Measurements from ENCODE around the gene PAPOLB. TPM values are rescaled to one million over a fixed set of nuclear protein-coding genes. Genes with fewer than 3 reads are reported as not detected.

Gene PAPOLB
- total and polyA plus RNA-seq, 10 of the 15 experiments (the other 5 are each of a cell fraction or from before 2014, with no cell fraction given), result 0.01 TPM; not detected in 9

DNA sequence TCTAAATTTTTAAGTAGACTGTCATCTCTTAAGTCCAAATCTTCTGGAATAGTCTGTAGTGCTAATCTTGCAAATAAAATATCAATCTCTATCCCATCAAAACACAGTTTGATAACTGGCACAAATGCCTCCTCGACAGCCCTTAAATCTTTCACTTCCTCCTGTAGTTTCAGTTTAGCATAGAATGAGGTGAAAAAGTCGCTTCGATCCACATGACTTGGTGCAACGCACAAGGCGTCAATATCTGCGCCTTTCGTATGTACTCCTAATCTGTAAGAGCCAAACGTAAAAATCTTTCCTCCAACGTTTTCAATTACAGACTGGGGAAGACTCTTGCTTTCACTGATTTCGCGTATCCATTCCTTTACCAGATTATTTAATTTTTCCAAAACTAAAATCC lies 603 bp downstream of the PAPOLB start:
- Histone ChIP-seq H3K79me2 (ENCODE audit: control insufficient read depth, insufficient read depth, low read length) (no peaks in the 10 kb centered on the region), H3K9ac (ENCODE audit: control insufficient read depth, insufficient read depth, low read length) (no peak overlapping the region), H3K4me1 (ENCODE audit: control insufficient read depth, insufficient read depth, low read length) (no peaks in the 10 kb centered on the region), H3K9me3 (replicated peaks; ENCODE audit: control insufficient read depth, insufficient read depth, low read length) (no peaks in the 10 kb centered on the region; the same call in 2 of the 3 replicates), H3K27ac (ENCODE audit: control insufficient read depth, insufficient read depth) (no peak overlapping the region), H3K4me3 (no peak overlapping the region), H3K36me3 (ENCODE audit: control insufficient read depth in 2 of 2, insufficient read depth in 2 of 2, low read length in 1 of 2) (no peaks in the 10 kb centered on the region), H4K20me1 (ENCODE audit: control insufficient read depth, insufficient read depth) (no peaks in the 10 kb centered on the region), H2AFZ (ENCODE audit: control insufficient read depth, low read depth, low read length) (no peak overlapping the region), H3K4me2 (ENCODE audit: control insufficient read depth, insufficient read depth) (0 out of 2 replicates have a peak overlapping the region, but pooled peaks have one; percentile 22), H3K27me3 (replicated peaks in 1 of 2; ENCODE audit: control insufficient read depth in 2 of 2, insufficient read depth in 2 of 2, low read length in 1 of 2) (peaks cover 0 to 2% of the 10 kb centered on the region in 2 experiments; a peak in 2 of 4 replicates)
- FAIRE-seq (no peak), DNase-seq (ENCODE audit: low read depth, low spot score) (no peak), ATAC-seq (0 out of 3 replicates have a peak, but pooled peaks have one; percentile 40)
- TF ChIP-seq SPI1 (IDR thresholded peaks at IDR 0.05; ENCODE audit: borderline replicate concordance, insufficient read depth, low read depth, low read length) (peak; percentile 46; the same call in 1 of the 2 replicates), SIN3A (IDR thresholded peaks at IDR 0.05; ENCODE audit: low read depth, low read length) (no peak)
- BruUV-seq (replicated peaks), result no TSS peak
- WGBS (ENCODE audit: insufficient coverage, insufficient replicate concordance, low lambda C conversion rate, missing lambda C conversion rate), result 26% methylated on average over 11 of the region's 11 CpGs
- intact Hi-C loops (cut with micrococcal nuclease; ENCODE audit: unreplicated experiment), result no loop called here
- ChIA-PET RAD21 (ENCODE audit: unreplicated experiment) (no interaction called here), SMC1A (ENCODE audit: uncharacterized antibody, unreplicated experiment) (no interaction called here), POLR2A (no interaction called here), CTCF (no interaction called here)
- in situ Hi-C loops (cut with MboI), result no loop called here

DNA sequence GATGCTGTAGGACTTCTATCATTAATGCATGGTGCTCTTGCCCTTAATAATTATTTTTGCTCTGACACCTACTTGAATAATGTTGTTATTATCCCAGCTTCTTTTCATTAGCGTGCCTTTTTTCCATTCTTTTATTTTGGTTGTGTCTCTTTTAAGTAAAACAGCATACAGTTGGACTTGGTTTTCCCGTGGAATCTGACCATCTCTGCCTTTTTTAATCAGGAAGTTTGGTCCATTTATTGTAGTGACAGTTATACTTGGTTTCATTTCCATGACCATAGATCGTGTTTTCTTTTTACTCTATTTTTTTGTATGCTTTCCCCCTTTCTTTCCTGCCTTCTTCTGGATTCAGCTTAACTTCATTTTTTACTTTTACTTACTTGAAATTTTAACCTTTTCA lies 4.6 kb downstream of the PAPOLB start:
- H3K27ac ChIP-seq (ENCODE audit: control insufficient read depth, insufficient read depth), result no peak overlapping the region
- POLR2A ChIA-PET, result no interaction called here
- no peak overlapping the region for H3K9ac ChIP-seq (ENCODE audit: control insufficient read depth, insufficient read depth, low read length)
- CTCF ChIA-PET, result no interaction called here
- H3K36me3 ChIP-seq (ENCODE audit: control insufficient read depth in 2 of 2, insufficient read depth in 2 of 2, low read length in 1 of 2), result no peaks in the 10 kb centered on the region
- no peaks in the 10 kb centered on the region for H4K20me1 ChIP-seq (ENCODE audit: control insufficient read depth, insufficient read depth)
- RAD21 ChIA-PET (ENCODE audit: unreplicated experiment), result no interaction called here
- WGBS (ENCODE audit: insufficient coverage, insufficient replicate concordance, low lambda C conversion rate, missing lambda C conversion rate), result 17% methylated on average over 3 of the region's 3 CpGs
- H2AFZ ChIP-seq (ENCODE audit: control insufficient read depth, low read depth, low read length), result no peak overlapping the region
- H3K27me3 ChIP-seq (replicated peaks in 1 of 2; ENCODE audit: control insufficient read depth in 2 of 2, insufficient read depth in 2 of 2, low read length in 1 of 2), result peaks cover 0 to 2% of the 10 kb centered on the region in 2 experiments; a peak in 2 of 4 replicates
- no peak overlapping the region for H3K4me3 ChIP-seq
- H3K4me2 ChIP-seq (ENCODE audit: control insufficient read depth, insufficient read depth), result no peak overlapping the region
- TF ChIP-seq CBX3 (IDR thresholded peaks at IDR 0.05; ENCODE audit: borderline replicate concordance, low read depth), result no peak
- FAIRE-seq (no peak), ATAC-seq (no peak), DNase-seq (ENCODE audit: low read depth, low spot score) (no peak)
- H3K79me2 ChIP-seq (ENCODE audit: control insufficient read depth, insufficient read depth, low read length), result no peaks in the 10 kb centered on the region
- no peaks in the 10 kb centered on the region; the same call in 2 of the 3 replicates for H3K9me3 ChIP-seq (replicated peaks; ENCODE audit: control insufficient read depth, insufficient read depth, low read length)
- in situ Hi-C loops (cut with MboI), result no loop called here
- BruUV-seq (replicated peaks), result no TSS peak
- intact Hi-C loops (cut with micrococcal nuclease; ENCODE audit: unreplicated experiment), result no loop called here
- SMC1A ChIA-PET (ENCODE audit: uncharacterized antibody, unreplicated experiment), result no interaction called here
- no peaks in the 10 kb centered on the region for H3K4me1 ChIP-seq (ENCODE audit: control insufficient read depth, insufficient read depth, low read length)

All from GM12878 (cell line).